DLD1 (cell line): ENCODE data around the gene ZNF555.

ENCODE experiments used
- in situ Hi-C: cut with HindIII; loops from 2 replicates; pipeline ENCODE4 v1.10.0; 2017; ENCODE audit warnings: low sequenced_read_pairs

Gene ZNF555

DNA sequence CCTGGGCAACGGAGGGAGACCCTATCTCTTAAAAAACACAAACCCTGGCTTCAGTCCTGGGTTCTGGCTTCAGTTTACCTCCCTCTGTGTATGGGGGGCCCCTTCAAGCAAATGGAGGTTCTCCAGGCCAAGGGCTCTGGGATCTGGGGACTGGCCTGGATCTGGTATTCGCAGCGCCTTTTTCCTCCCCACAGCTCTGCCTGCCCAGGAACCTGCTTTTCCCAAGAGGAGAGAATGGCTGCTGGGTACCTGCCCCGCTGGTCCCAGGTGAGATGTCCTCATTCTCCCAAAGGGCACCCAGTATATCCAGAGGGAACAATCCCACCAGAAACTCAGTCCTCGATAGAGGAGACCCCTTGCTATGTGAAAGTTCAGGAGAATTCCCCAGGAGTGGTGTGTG lies 18.4 kb upstream of the ZNF555 start:
- in situ Hi-C loops, result no loop called here

DNA sequence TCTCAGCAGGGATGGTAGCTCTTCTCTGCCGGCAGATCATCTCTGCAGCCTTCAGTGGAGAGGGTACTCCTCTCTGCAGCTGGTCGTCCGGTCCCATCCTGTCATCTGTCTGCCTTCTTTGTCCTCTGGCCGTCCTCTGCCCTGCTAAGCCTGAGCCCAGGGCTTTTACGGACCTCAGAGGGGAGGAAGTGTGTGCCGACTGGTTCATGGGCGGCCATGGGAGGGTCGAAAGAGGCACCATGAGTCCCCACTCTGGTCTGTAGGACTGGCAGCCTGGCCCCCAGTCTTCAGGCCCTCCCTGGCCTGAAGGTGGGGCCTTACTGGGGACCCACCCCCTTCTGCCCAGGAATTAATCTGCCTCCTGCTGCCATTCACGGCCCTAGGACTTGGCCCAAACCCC lies 17.6 kb upstream of the ZNF555 start:
- in situ Hi-C loops, result no loop called here

DNA sequence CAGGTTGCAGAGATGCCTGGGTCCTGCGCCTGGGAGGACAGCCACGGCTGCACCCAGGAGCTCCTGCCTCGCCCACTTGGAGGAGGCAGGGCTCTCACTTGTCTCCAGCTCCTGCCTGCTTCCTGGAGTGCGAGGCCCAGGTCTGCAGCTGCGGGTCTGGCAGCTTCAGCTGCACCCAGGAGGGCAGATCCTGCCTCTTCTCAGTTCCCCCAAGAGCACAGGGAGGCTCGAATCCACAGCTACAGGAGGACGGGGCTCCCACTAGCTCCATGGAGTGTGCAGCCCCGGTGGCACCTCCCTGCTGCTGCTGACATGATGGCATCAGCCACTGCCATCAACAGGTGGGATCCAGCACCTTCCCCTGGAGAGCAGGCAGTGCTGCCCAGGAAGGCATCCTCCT lies 17.1 kb upstream of the ZNF555 start:
- in situ Hi-C loops, result no loop called here

DNA sequence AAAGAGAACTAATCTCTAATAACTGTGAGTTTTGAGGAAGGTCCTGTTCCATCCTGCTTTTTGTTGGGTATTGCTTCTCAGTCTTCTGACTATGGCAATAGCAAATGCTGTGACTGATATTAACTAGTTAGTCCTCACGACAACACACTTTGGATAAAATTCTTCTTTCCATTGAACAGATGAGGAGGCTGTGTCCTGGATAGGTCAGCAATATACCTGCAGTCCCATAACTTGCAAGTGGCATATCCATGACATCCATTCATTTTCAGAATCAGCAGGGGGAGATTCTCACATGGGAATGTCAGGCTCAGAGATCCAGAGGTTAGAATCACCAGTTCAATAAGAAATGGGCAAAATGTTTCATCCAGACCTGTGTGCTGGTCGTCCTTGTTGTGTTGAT lies 14.3 kb upstream of the ZNF555 start:
- in situ Hi-C loops, result no loop called here

DNA sequence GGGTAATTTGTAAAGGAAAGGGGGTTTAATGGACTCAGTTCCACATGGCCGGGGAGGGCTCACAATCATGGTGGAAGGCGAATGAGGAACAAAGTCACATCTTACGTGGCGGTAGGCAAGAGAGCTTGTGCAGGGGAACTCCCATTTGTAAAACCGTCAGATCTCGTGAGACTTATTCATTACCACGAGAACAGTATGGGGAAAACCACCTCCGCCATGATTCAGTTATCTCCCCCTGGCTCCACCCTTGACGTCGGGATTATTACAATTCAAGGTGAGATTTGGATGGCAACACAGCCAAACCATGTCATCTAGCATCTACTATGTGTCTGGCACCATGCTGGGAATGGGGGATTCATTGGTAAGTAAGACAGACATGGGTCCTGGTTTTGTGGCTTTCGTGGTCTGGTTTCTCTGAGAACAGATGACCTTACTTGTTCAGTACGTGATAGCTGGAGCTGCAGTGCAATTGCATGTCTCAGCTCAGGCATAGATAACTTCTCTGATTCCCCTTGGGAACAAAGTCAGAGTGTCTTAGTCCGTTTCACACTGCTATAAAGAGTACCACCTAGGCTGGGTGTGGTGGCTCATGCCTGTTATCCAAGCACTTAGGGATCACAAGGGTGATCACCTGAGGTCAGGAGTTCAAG lies 13.3 kb upstream of the ZNF555 start:
- in situ Hi-C loops, result no loop called here

DNA sequence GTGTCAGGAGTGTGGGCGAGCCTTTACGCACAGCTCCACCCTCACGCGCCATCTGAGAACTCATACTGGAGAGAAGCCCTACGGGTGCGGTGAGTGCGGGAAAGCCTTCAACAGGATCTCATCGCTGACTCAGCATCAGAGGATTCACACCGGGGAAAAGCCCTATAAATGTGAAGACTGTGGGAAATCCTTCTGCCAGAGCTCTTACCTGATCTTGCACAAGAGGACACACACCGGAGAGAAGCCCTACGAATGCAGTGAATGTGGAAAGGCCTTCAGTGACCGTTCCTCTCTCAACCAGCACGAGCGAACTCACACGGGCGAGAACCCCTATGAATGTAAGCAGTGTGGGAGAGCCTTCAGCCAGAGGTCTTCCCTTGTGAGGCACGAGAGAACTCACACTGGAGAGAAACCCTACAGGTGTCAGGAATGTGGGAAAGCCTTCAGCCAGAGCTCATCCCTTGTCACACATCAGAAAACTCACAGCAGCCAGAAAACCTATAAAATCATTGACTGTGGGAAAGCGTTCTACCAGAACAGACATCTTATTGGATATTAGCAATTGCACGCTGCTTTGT lies 6.9 kb upstream of the ZNF555 start:
- in situ Hi-C loops, result no loop called here

DNA sequence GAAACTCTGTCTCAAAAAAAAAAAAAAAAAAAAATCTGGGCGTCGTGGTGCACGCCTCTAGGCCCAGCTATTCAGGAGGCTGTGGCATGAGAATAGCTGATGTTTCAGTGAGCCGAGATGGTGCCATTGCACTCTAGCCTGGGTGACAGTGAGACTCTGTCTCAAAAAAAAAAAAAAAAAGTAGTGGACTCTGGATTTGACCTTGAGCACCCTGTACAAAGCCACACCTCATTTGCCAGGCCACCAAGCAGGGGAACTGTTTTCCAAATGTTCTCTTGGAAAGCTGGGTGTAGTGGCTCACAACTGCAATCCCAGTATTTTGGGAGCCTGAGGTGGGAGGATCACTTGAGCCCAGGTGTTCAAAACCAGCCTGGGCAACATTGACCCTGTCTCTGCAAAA lies 3.8 kb upstream of the ZNF555 start:
- in situ Hi-C loops, result no loop called here

DNA sequence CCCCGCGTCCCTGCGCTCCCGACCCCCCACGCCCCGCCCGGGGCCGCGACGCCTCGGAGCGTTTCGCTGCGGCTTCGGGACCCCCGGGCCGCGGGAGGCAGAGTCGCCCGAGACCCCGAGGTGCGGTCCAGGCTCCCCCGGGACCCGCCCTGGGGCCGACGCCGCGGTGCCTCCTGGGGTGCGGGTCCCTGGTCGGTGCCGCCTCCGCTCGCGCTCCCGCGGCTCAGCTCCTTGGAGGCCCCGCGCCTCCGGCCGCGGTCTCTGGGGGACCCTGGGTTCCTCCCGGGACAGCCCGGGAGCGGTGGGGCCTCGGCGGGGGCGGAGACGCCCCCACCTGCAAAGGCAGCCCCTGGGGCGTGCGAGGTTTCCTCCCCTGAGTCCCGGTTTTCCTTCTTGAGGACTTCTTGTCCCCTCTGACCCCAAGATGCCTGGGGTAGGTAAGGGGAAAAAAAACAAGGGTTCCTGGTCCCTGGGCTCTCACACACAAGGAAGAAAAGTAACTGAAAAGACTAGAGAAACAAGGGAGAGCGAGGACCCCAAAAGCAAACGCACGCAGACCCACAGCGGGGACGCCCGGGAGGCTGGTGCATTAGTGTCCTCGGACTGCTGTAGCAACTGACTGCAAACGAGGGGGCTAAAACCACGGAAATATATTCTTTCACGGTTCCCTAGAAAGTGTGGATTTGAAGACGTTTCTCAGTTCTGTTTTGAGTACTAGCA lies 740 bp downstream of the ZNF555 start:
- in situ Hi-C loops, result no loop called here

DNA sequence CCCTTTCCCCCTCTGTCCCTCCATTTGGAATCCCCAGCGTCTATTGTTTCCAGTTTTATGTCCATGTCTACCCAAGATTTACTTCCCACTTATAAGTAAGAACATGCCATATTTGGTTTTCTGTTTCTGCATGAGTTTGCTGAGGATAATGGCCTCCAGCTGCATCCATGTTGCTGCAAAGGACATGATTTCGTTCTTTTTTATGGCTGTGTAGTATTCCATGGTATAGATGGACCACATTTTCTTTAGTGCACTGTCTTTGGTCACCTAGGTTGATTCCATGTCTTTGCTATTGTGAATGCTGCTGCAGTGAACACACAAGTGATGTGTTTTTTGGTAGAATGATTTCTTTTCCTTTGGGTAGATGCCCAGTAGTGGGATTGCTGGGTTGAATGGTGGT lies 3.8 kb downstream of the ZNF555 start:
- in situ Hi-C loops, result no loop called here

DNA sequence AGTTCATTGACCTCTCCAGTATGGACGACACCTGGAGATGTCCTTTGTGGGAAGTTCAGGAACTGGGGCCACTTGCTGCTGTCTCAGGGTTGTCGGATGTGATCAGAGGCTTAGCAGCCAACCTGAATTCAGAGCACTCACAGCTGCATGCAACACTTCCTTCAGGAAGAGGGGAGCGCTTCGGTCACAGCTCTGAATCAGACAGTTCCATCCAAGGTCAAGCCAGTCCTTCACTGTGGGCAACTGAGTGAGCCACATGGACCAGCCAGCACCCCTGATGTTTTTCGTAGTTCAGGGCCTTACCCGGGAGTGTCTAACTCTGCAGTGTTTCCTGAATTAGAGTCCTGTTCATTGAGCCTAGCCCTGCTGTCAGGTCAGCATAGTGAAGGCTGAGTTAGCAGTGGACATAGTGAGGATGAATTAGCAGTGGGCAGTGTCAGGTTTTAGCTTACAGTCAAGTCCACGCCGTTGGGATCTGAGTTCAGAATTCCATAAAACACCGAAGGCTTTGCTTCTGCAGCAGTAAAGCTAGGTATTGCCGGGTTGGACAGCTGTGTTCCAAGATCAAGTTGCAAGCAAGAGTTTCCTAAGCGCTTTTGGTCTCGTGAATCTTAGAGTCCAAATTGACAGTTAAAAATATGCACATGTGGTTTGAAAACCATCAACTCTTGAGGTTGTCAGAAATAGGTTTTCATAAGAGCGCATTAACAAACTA lies 5.1 kb downstream of the ZNF555 start:
- in situ Hi-C loops, result no loop called here

DNA sequence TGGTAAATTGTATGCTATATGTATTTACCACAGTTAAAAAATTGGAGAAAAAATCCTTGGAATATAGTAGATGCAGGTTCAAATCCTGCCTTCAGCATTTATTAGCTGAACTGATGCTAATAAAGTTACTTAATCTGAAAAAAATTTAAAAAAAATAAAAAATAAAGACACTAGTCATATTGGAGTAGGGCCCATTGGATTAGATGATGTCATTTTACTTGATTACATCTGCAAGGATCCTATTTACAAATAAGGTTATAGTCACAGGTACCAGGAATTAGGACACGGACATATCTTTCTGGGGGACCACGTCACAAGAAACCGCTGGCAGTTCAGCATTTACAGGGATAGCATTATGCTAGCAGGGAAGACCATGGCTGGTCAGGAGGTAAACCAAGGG lies 6.2 kb downstream of the ZNF555 start:
- in situ Hi-C loops, result no loop called here

DNA sequence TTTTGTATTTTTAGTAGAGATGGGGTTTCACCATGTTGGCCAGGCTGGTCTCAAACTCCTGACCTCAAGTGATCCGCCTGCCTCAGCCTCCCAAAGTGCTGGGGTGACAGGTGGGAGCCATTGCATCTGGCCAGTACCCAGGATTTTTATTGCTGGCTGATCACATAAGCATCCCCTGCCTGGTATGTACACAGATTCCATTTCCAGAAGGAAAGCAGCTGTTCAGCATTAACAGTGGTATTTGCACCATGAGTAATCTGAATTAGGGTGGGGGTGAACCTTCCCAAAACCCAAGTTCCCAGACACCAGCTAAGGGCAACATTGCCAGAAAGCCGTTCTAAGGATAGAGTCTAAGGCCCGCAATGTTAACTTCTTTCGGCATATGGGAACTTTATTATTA lies 7.3 kb downstream of the ZNF555 start:
- in situ Hi-C loops, result no loop called here

DNA sequence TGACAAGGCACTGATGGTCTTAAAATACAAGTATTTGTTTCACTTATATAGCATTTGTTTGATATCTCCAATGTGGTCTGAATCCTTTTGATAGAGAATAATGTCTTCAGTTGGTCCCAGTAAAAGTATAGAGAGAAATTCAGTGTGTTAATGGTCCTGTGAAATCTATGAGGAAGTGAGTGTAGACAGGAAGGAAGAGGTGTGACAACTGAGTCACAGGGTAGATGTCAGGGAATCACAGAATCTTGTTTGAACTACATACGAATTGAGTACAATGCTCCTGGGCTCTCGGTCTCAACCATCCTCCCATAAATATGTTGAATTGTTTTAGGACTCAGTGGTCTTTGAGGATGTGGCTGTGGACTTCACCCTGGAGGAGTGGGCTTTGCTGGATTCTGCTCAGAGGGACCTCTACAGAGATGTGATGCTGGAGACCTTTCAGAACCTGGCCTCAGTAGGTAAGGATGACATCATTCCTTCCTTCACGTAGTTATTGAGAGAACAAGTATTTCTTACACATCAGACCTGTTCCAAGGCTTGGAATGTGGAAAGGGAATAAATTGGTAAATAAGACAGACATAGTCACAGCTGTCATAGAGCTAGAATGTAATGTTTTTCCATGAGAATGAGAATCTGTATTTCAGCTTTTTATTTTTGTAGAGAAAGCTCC lies 9.1 kb downstream of the ZNF555 start:
- in situ Hi-C loops, result no loop called here

DNA sequence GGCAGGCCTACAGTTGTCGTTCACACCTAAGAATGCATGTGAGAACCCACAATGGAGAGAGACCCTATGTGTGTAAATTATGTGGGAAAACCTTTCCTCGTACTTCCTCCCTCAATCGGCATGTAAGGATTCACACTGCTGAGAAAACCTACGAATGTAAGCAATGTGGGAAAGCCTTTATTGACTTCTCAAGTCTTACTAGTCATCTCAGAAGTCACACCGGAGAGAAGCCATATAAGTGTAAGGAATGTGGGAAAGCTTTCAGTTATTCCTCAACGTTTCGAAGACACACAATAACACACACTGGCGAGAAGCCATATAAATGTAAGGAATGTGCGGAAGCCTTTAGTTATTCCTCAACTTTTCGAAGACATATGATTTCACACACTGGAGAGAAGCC lies 11.3 kb downstream of the ZNF555 start:
- in situ Hi-C loops, result no loop called here

DNA sequence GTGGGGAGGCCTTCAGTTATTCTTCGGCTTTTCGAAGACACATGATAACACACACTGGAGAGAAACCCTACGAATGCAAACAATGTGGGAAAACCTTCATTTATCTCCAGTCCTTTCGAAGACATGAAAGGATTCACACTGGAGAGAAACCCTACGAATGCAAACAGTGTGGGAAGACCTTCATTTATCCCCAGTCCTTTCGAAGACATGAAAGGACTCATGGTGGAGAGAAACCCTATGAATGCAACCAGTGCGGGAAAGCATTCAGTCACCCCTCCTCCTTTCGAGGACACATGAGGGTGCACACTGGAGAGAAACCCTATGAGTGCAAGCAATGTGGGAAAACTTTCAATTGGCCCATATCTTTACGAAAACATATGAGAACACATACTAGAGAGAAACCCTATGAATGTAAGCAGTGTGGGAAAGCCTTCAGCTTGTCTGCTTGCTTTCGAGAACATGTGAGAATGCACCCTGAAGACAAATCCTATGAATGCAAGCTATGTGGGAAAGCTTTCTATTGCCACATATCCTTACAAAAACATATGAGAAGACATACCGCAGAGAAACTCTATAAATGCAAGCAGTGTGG lies 11.8 kb downstream of the ZNF555 start:
- in situ Hi-C loops, result no loop called here

DNA sequence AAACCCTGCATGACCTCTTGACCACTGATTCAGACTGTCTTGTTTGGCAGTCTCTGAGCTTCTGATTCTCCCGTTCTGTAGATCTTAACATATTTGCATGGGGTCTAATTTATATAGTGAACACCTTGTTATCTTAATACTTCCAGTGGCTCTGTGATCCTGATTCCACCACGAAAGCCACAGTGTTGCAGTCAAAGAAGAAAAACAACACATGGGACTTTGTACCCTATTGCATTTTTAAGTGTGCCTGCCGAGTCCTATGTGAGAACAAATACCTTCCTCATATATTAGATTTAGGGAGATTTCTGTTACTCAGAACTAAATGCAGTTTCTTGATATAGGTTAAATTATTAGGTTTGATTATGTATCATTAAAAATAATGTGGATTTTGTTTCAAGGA lies 13.6 kb downstream of the ZNF555 start:
- in situ Hi-C loops, result no loop called here

DNA sequence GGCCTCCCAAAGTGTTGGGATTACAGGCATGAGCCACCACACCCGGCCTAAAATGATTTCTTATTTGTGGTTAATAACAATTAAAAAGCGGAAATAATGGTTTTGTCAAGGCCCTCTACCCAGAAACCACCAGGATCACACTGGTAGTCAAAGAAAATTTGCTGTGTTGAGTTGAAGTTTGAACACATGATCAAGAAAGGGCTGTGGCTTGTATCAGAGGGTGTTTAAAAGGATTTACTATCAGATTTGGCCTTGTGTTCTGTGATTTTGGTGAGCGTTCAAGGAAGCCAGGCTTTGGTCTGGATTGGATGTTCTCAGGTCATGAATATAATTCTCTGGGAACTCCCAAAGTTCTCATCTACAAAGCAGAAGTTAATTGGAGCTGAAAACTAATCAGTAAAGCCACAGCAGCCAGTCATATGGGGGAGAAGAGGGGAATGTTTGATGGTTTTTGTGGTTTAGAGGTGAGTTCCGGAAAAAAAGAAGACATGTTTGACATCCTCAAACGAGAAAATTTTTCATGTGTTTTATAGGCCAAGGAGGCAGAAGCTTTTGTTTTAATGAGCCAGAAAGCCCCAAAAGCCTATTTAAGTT lies 15.3 kb downstream of the ZNF555 start:
- in situ Hi-C loops, result no loop called here

DNA sequence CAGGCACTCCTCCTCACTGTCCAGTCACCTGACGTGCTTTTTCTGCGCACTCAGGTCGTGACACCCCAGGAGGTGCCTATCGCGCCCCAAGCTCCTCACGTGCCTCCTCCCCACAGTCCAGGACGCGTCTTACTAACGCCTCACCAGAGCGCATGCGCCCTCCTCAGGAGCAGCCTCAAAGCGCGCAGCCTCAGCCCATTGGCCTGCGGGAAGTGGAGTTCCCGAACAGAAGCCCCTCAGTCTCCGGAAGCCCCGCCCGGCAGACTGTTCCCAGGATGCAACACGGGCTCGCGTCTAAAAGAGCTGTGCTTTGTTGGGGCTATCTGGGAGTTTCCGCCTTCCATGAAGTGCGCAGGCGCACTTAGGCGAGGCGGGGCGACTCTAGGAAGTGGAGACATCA lies 17.6 kb downstream of the ZNF555 start:
- in situ Hi-C loops, result no loop called here

DNA sequence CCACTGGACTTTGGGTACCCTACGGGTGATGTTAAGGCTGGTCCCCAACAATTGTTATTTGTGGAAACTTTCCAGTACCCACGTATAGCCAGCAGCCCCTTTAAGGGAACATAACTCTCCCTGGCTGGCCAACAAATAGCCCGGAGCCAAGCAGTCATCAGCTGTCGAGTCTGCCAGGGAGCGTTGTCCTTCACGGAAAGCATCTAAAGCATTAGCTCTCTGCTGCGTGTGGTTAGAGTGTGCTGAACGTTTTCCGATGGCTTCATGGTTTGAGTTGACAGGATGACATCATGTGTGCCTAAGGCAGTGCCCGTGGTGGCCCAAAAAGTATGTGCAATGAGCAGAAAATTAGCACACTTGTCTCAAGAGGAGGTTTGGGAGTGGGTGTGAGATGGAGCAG lies 22.5 kb downstream of the ZNF555 start:
- in situ Hi-C loops, result no loop called here

DNA sequence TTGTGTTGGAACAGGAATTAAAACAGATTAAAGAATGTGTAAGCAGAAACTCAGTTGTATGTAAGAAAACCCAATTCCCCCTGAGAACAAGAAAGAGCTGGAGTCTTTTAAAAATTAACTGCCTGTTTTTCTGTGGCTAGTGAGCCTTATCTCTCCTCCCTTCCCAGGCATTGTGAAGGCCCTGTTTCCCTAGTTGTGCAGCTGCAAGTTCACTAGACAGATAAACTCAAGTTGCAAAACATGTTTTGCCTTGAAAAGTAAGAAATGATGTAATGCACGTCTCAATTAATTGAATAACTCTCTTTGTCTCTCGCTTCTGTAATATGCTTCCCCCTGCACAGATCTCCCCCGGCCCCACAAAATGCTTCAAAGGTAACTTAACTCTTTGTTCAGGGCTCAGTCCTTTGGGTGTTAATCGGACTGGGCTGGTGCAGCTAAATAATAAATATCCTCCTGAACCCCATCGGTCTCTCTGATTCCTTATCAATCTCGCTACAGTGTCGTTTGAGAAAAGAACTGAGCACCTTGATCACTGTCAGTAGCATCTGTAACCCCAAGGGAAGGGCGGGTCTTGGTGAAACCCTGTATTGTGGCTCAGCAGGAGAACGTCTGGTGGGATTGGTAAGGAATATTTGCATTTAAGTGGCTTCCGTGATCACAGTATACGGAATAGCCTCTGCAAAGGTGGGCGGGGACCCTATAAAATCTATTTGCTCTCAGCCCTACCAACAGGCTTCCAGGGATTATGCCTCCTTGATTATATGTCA lies 24.2 kb downstream of the ZNF555 start:
- in situ Hi-C loops, result no loop called here
